Measurements from ENCODE around the gene KCNJ14.

DNA sequence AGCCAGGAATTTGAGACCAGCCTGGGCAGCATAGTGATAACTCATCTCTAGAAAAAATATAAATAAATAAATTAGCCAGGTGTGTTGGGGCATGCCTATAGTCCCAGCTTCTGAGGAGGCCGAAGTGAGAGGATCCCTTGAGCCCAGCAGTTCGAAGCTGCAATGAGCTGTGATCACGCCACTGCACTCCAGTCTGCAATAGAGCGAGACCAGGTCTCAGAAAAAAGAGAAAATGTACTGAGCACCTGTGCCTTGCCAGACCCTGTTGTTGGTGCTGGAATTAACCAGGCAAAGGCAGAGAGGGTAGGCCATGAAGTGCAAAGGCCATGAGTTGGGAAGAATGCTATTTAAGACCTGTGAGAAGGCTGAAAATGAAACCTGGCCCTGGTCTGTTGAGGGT lies 16.5 kb downstream of the KCNJ14 start:
- TF ChIP-seq, protein P1, sequence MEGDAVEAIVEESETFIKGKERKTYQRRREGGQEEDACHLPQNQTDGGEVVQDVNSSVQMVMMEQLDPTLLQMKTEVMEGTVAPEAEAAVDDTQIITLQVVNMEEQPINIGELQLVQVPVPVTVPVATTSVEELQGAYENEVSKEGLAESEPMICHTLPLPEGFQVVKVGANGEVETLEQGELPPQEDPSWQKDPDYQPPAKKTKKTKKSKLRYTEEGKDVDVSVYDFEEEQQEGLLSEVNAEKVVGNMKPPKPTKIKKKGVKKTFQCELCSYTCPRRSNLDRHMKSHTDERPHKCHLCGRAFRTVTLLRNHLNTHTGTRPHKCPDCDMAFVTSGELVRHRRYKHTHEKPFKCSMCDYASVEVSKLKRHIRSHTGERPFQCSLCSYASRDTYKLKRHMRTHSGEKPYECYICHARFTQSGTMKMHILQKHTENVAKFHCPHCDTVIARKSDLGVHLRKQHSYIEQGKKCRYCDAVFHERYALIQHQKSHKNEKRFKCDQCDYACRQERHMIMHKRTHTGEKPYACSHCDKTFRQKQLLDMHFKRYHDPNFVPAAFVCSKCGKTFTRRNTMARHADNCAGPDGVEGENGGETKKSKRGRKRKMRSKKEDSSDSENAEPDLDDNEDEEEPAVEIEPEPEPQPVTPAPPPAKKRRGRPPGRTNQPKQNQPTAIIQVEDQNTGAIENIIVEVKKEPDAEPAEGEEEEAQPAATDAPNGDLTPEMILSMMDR (IDR thresholded peaks at IDR 0.05): no peak
- TF ChIP-seq POLR2A (IDR thresholded peaks at IDR 0.05): no peak

Data from Peyer's patch (tissue), 4 donors.